Measurements from ENCODE around the gene PACS2.

The PACS2 gene

DNA sequence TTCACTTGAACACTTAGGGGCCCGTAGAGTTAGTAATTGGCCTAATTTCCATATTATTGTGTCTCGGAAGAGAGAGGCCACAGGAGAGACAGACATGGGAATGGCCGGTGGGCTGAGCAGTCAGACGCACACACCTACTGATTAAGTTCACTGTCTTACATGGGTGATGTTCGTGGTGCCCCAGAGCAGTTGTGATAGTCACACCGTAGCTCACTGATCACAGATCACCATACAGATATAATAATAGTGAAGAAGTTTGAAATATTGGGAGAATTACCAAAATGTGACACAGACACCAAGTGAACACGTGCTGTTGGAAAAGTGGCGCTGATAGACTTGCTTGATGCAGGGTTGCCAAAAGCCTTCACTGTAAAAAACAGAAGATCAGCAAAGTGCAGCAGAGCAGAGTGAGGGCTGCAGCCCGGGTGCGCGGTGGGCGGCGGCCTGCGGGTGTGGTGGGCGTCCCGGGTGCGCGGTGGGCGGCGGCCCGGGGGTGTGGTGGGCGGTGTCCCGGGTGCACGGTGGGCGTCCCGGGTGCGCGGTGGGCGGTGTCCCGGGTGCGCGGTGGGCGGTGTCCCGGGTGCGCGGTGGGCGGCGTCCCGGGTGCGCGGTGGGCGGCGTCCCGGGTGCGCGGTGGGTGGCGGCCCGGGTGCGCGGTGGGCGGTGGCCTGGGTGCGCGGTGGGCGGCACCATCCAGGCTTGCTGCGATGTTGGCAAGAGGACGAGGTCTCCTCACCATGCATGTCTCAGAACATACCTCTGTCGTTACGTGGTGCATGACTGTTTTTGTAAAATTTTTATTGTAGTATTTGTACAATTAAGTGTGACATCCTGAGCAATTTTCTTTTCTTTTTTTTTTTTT is 49.5 kb downstream of the PACS2 start:
- no peak for FAIRE-seq
- peak; percentile 26 for DNase-seq (ENCODE audit: extremely low spot score, insufficient read length, low read depth)

DNA sequence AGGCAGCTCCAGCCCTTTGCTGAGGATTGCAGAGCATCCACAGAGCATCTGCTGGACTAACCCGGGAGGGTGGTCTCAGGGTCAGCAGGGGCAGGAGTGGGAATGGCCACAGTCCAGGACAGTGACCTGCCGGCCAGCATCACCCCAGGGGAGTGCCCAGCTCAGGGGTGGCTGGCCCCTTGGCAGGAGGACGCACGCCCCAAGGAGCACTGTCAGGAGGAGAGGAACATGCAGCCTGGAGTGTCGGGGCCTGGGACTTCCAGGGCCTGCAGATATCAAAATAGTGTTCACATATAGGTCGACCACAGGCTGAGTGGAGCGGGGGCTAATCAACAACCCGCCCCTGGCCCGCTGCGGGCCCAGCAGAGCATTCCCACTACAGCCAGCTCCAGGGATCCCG is 50.6 kb downstream of the PACS2 start:
- FAIRE-seq, result no peak
- DNase-seq (ENCODE audit: extremely low spot score, insufficient read length, low read depth), result no peak

DNA sequence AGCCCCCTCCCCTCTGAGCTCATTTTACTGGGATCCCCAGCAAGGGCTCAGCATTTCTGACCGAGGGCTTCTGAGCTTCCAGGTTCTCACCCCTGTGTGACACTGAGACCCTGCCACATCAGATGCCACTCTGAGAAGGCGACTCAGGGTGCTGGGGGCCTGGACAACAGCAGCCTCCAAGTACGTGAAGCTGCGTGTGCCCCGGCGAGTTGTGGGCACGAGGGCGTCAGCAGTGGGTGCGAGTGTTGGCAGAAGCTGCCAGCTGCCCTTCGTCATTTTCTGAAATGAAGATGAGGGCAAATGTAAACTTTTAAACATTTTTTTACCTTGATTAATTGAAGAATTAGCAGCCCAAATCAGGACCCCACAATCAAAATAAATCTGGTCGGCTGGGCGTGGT is 51.1 kb downstream of the PACS2 start:
- no peak for DNase-seq (ENCODE audit: extremely low spot score, insufficient read length, low read depth)
- FAIRE-seq, result no peak

DNA sequence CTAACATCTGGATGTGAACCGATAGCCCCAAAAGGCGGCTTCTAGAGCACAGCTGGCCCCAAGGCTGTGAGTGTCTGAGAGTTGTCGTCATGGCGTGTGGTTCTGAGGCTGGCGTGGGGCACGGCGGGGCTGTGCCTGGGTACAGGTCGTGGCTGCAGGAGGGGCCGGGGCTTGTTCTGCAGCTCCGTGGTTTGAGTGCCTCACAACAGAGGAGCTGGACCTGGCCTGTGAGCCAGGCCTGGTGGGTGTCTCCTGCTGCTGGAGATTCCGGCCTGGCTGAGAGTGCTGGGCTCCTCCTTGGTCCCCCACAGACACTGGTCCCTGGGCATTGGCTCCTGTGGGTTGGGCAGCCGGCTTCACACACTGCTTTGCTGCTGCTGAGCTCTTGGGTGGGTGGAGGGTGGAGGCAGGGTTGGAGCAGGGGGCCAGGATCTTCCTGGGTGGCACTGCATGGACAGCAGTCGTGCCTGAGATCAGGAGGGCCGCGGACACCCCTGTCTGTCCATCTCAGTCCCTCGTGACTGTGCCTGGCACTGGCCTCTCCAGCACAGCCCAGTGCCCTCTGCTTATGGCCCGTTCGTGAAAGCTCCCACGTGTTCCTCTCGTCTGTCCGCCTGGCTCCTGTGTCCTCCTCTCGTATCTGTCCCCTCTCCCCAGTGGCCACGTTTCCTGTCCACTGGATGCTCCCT is 52.0 kb downstream of the PACS2 start:
- FAIRE-seq (no peak), DNase-seq (ENCODE audit: extremely low spot score, insufficient read length, low read depth) (no peak)

DNA sequence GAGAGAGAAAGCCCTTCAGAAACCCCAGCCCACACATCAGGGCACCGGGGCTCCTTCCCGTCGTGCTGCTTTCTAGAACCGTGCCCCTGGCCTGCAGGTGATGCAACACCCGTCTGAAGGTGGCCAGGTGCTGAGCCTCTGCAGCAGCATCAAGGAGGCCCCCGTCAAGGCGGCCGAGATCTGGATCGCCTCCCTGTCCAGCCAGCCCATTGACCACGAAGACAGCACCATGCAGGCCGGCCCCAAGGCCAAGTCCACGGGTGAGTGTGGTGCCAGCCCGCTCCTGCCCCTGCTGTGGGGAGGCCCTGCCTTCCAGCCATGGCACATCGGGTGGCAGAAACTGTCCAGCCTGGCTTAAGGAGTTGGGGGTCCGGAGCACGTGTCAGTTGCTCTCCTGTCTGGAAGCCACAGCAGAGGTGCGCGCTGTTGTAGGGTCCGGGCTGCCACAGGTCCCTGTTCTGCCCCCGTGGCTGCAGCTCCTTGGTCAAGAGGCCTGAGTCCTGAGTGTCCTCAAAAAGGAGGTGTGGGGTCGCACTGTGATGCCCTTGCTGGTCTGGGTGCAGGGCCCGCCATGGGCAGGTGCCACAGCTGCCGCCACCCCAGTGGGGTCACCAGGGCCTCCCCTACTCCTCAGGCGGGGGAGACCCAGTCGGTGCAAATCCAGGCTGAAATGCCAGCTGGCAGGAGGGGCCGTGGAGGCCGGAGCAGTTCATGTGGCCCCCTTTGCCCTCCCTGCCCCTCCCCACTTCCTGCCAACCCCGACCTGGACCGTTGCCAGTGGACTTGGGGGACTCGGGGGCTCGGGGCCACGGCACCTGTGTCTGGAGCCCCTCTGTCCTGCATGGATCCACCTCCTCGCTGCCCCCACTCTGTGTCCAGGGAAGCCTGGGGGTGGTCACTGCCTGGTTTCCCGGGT is 52.8 kb downstream of the PACS2 start:
- FAIRE-seq, result no peak
- DNase-seq (ENCODE audit: extremely low spot score, insufficient read length, low read depth), result no peak

DNA sequence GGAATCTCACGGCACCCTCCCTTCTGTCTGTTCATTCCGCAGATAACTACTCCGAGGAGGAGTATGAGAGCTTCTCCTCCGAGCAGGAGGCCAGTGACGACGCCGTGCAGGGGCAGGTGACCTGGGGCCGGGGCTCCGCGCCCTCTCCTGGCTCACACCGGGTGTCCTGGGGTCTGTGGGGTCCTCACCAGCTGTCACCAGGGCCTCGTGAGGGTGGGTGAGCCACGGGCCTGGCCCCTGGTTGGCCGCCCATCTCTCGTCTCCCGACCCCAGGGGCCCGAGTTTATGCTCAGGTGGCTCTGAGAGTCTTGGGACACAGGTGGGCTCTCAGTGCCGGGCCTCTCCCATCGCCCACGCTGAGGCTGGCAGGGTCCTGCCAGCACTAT is 53.5 kb downstream of the PACS2 start:
- DNase-seq (ENCODE audit: extremely low spot score, insufficient read length, low read depth) (no peak), FAIRE-seq (no peak)

DNA sequence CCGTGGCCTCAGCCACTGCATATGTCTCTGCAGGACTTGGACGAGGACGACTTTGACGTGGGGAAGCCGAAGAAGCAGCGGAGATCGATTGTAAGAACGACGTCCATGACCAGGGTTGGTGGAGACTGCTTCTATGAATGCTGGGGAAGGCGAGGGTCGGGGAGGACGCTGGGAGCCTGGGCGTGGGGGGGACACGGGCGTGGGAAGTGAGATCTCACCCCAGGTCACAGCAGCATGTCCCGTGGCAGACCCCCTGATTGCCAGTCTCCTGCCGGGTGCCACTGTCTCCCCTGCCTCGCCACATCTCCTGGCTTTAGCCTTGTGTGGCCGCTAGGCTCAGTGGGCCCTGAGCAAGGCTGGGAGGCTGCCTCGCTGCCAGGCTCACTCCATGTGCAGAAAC is 53.9 kb downstream of the PACS2 start:
- no peak for FAIRE-seq
- DNase-seq (ENCODE audit: extremely low spot score, insufficient read length, low read depth), result no peak

DNA sequence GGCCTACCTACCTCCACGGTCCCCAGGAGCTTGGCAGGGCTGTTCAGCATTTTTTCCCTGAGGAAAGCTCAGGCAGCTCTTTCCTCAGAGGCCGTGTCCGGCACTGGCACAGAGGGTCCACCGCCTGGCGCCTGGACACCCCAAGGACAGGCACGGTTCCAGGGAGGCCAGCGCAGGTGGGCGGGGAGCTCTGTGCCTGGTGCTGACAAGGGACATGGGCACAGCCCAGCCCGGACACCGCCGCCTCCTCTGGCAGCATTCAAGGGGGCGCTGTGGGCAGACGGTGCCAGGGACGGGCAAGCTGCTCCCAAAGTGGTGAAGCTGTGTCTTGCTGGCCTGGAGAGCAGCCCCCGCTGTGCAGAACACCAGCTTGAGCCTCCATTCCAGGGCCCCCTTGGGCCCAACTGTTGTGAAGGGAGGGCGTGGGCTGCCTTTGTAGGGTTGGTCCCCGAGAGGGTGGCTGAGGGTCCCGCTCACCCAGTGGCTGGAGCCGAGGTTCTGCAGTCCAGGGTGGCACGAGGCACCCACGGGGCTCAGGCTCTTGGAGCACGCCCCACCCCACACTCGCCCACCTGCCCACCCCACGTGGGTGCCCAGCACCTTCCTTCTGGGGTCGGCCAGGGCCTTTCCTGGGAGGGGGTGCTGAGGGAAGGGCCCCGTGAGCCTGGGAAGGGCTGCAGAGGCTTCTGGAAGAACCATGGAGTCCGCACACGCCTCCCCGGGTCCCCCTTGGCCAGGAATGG is 54.5 kb downstream of the PACS2 start:
- DNase-seq (ENCODE audit: extremely low spot score, insufficient read length, low read depth) (no peak), FAIRE-seq (no peak)

DNA sequence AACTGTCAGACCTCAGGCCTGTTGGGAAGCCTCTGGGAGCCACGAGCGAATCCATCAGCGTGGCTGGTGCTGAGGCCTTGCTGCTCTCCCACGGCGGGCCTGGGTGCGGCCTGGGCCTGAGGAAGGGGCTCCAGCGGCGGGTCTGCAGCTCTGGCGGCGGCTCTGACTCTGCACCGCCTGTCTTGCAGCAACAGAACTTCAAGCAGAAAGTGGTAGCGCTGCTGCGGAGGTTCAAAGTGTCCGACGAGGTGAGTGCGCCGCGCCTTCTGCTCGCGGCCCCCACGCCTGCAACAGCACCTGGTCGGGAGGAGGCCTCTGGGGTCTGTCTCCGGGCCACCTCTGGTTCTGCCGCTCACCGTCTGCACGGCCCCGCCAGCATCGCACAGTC is 55.1 kb downstream of the PACS2 start:
- no peak for DNase-seq (ENCODE audit: extremely low spot score, insufficient read length, low read depth)
- FAIRE-seq, result no peak

DNA sequence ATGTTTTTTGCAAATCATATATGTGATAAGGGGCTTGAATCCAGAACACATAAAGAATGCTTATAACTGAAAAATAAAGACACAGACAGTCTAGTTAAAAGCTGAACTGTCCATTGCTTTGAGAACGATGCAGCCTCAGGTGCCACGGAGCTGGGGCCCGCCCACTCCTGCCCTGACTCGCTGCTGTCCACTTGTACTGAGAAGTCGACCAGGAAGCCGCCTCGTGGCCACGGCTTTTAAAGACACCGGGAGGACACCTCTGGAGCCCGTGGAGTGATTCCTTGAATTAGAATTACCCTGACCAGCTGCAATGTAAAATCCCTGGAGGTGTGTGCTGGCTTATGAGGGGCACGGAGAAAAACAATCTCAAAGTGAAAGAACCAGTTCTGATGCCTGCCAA is 59.8 kb downstream of the PACS2 start:
- no peak for DNase-seq (ENCODE audit: extremely low spot score, insufficient read length, low read depth)
- no peak for FAIRE-seq

DNA sequence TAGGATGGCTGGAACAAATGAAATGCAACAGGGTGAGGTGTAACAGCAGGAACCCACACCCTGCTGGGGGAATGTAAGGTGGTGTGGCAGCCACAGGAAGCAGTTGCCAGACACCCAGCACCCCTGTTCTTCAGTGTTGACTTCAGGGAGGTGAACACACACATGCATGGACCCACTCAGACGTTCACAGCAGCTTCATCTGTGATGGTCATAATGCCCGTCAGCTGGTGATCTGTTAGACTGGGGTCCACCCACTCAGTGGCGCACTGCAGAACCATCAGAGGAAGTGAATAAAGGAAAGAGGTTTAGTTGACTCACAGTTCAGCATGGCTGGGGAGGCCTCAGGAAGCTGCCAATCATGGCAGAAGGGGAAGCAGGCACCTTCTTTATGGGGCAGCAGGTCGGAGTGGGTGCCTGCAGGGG is 61.1 kb downstream of the PACS2 start:
- FAIRE-seq, result no peak

DNA sequence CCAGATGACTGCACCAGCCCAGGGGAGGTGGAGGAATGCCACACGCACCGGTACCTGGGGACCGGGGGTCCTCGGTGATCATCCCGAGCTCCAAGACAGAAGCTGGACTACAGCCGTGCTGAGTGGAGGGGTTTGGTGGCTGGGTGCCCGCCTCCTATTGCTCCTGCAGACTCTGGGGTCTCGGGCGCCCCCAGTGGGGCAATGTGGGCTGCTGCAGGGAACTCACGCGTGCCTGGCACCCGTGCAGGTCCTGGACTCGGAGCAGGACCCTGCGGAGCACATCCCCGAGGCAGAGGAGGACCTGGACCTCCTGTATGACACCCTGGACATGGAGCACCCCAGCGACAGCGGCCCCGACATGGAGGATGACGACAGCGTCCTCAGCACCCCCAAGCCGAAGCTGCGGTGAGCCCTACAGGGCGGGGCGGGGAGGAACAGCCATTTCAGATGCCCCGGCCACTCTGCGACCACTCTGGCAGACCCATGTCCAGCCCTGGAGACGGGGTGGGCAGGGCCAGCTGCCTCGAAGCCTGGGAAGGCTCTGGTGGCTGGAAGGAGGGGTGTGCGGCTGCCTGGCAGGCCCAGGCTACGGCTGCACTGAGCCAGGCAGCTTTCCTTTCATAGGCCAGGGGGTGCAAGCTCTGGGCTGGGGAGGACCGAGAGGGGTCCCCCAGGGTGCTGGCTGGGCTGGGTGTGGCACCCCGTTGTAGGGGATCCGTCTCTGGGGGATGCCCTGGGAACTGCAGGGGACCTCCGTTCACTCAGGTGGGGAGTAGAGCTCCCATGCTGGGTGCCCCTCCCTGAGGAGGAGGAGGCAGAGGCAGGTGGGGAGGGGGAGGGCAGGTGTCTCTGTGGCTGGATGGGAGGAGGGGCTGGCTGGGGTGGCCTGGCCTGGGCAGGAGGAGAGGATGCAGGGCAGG is 62.2 kb downstream of the PACS2 start:
- no peak for DNase-seq (ENCODE audit: extremely low spot score, insufficient read length, low read depth)
- no peak for FAIRE-seq

More for the DNA sequence above, 61.1 kb downstream of the PACS2 start:
- DNase-seq (ENCODE audit: extremely low spot score, insufficient read length, low read depth), result no peak

DNA sequence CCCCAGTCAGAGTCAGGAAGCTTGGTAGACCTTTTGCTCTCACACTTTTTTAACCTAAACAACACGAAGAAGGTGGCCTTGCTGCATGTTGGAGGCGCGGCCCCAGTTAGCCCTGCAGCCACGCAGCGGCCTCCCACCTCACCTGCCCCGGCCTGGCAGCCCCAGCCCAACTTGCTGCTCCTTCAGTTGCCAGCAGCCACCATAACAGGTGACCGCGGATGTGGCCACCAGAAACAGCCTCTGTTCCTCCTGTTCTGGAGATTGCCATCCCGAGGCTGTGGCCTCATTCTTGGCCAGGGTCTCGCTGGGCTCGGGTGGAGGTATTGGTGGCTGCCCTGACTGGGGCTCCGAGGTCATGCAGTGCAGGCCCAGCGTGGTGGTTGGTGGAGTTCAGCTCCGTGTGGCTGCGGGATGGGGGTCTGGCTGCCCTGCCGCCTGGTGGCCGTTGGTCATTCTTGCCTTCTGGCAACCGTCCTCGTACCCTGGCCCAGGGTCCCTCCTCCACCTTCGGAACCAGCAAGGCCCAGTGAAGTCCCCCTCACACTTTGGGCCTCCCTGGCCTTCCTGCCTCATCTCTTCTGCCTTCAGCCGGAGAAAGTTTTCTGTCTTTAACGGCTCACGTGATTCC is 63.1 kb downstream of the PACS2 start:
- no peak for DNase-seq (ENCODE audit: extremely low spot score, insufficient read length, low read depth)
- FAIRE-seq, result no peak

DNA sequence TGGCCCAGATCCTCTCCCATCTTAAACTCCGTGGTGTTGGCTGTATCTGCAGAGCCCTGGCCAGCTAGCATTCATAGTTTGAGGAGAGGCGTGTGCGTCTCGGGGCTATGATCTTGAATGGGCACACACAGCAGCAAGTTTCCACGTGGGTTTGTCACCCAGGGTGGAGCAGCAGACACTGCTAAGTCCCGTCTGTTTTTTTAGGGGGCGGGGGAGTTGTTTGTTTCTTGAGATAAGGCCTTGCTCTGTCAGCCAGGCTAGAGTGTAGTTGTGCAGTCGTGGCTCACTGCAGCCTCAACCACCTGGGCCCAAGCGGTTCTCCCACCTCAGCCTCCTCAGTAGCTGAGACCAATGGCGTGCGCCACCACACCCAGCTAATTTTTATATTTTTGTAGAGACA is 63.7 kb downstream of the PACS2 start:
- FAIRE-seq (no peak), DNase-seq (ENCODE audit: extremely low spot score, insufficient read length, low read depth) (no peak)

DNA sequence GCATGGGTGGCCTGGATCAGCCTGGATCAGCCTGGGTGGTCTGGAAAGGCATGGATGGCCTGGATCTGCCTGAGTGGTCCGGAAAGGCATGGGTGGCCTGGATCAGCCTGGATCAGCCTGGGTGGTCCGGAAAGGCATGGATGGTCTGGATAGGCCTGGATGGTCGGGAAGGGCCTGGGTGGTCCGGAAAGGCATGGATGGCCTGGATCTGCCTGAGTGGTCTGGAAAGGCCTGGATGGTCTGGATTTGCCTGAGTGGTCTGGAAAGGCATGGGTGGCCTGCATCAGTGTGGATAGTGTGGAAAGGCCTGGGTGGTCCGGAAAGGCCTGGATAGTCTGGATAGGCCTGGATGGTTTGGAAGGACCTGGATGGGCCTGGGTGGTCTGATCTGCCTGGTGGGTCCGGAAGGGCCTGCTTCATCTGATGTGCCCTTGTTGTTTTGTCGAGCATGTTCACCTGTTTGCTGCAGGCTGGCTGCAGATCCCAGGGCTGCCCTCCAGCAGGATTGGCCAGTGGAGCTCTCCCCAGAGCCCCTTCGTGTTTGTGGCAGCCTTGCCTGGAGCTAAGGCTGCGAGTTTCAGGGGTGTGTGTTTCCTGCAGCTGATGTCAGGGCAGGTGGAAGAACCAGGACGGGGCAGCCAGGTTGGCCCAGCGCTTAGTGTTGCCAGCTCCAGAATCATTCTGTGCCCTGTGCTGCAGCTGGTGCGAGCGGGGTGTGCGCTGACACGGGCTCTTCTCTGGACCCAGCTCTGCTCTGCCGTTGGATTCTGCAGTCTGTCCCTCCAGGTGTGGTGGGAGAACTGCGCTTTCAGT is 64.5 kb downstream of the PACS2 start:
- FAIRE-seq, result no peak

DNA sequence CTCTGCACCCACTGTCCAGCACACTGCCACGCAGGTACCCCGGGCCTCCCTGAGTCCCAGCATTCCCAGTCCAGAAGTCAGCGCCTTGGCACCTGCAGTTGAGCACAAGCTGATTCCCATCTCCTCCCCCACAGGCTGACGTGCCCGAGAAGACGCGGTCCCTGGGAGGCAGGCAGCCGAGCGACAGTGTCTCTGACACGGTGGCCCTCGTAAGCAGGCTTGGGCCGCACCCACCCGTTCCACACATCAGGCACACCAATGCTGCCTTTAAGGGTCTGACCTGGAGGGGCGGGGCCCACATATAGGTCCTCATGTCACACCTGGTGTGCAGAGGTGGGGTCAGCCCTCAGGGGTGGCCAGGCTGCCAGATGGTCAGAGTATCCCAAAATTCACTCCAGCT is 65.4 kb downstream of the PACS2 start:
- FAIRE-seq (no peak), DNase-seq (ENCODE audit: extremely low spot score, insufficient read length, low read depth) (no peak)

More for the DNA sequence above, 64.5 kb downstream of the PACS2 start:
- DNase-seq (ENCODE audit: extremely low spot score, insufficient read length, low read depth), result no peak

DNA sequence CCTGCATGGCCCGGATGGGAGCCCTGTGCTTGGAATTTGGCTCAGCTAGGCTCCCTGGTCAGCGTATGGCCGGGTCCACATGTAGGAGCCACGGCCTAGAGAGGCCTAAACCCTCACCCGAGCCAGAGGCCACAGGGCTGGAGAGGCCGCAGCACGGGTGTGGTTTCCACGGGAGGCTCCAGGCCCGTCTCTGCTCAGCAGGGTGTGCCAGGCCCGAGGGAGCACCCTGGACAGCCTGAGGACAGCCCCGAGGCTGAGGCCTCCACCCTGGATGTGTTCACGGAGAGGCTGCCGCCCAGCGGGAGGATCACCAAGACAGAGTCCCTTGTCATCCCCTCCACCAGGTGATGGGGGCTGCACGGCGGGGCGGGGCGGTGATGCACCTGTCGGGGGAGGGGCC is 66.2 kb downstream of the PACS2 start:
- DNase-seq (ENCODE audit: extremely low spot score, insufficient read length, low read depth) (no peak), FAIRE-seq (no peak)

Measured in GM18507 (cell line).